Ascending aorta (tissue), 2 donors: Measurements from ENCODE around the gene SLC39A9. TPM values are rescaled to one million over a fixed set of nuclear protein-coding genes. Genes with fewer than 3 reads are reported as not detected.

Experiments used
- DNase-seq, 2 donors: peaks; one replicate each; pipeline ENCODE4 v3.0.0-alpha.2; 2019; ENCODE audit warnings: low spot score in 2 of 2
- H3K27ac ChIP-seq, 2 donors: fragments of 200-600 bp; sonication (generic); one replicate each; pipeline ENCODE4 v1.5.1; 2016 to 2017; ENCODE audit warnings: mild to moderate bottlenecking in 1 of 2
- H3K27me3 ChIP-seq: fragments of 200-600 bp; sonication (generic); one replicate; pipeline ENCODE4 v1.5.1; 2017
- H3K36me3 ChIP-seq, 2 donors: fragments of 200-600 bp; sonication (generic); one replicate each; pipeline ENCODE4 v1.5.1; 2016
- H3K4me1 ChIP-seq, 2 donors: fragments of 200-600 bp; sonication (generic); one replicate each; pipeline ENCODE4 v1.5.1; 2016 to 2017; ENCODE audit warnings: mild to moderate bottlenecking in 1 of 2
- H3K4me3 ChIP-seq, 2 donors: fragments of 200-600 bp; sonication (generic); one replicate each; pipeline ENCODE4 v1.5.1; 2016 to 2017; ENCODE audit warnings: mild to moderate bottlenecking in 1 of 2
- H3K9me3 ChIP-seq, 2 donors: fragments of 200-600 bp; sonication (generic); one replicate each; pipeline ENCODE4 v1.5.1; 2016
- CTCF ChIP-seq, 3 experiments: fragments of 200-600 bp in 2 of 3; fragments of 450-650 bp in 1 of 3; sonication (generic) in 2 of 3; IDR thresholded peaks; one replicate each; pipeline ENCODE4 v1.5.1; 2016 to 2019; ENCODE audit warnings: antibody characterized with exemption in 3 of 3, mild to moderate bottlenecking in 1 of 3, moderate library complexity in 1 of 3
- intact Hi-C: fragments of 100-400 bp; cut with DNase I; formaldehyde crosslinking; loops from one replicate; pipeline ENCODE4 v1.15.1; 2023
- total RNA-seq: library from RNA; depleted of rRNA; stranded (reverse); fragments of >200 nt; gene quantifications from one replicate; pipeline ENCODE4 v1.1.0, GENCODE V29; 2016

Gene SLC39A9
- total RNA-seq, 1 donor from 2014 or later = 26.2 TPM

GRCh38 chr14:69441948-69442347 lies 43.5 kb downstream of the SLC39A9 start:
- no peak for TF ChIP-seq CTCF (IDR thresholded peaks at IDR 0.05)
- H3K27ac ChIP-seq = no peak overlapping the region
- intact Hi-C loops = no loop called here
- H3K27me3 ChIP-seq = no peaks in the 10 kb centered on the region
- DNase-seq = no peak
- no peaks in the 10 kb centered on the region for H3K9me3 ChIP-seq
- peaks cover 0 to 13% of the 10 kb centered on the region in 2 donors for H3K36me3 ChIP-seq
- no peaks in the 10 kb centered on the region for H3K4me1 ChIP-seq
- H3K4me3 ChIP-seq = no peak overlapping the region

GRCh38 chr14:69443296-69443805 lies 44.9 kb downstream of the SLC39A9 start:
- Histone ChIP-seq H3K4me3 (no peak overlapping the region), H3K36me3 (peaks cover 0 to 13% of the 10 kb centered on the region in 2 donors), H3K27me3 (no peaks in the 10 kb centered on the region), H3K27ac (no peak overlapping the region), H3K4me1 (no peaks in the 10 kb centered on the region), H3K9me3 (no peaks in the 10 kb centered on the region)
- no peak for DNase-seq
- intact Hi-C loops = no loop called here
- no peak for TF ChIP-seq CTCF (IDR thresholded peaks at IDR 0.05)

- Histone ChIP-seq H3K9me3 (no peaks in the 10 kb centered on the region), H3K36me3 (peaks cover 0 to 8% of the 10 kb centered on the region in 2 donors), H3K27ac (no peak overlapping the region), H3K4me3 (no peak overlapping the region), H3K4me1 (no peaks in the 10 kb centered on the region), H3K27me3 (no peaks in the 10 kb centered on the region)
- DNase-seq = no peak
- TF ChIP-seq CTCF (IDR thresholded peaks at IDR 0.05) = no peak
- intact Hi-C loops = no loop called here
Observed at GRCh38 chr14:69449216-69449615, 50.7 kb downstream of the SLC39A9 start.

- no peak for DNase-seq
- no peaks in the 10 kb centered on the region for H3K27me3 ChIP-seq
- H3K36me3 ChIP-seq = peaks cover 9 to 18% of the 10 kb centered on the region in 2 donors
- H3K27ac ChIP-seq = no peak overlapping the region
- H3K4me3 ChIP-seq = no peak overlapping the region
- intact Hi-C loops = no loop called here
- no peak for TF ChIP-seq CTCF (IDR thresholded peaks at IDR 0.05)
- H3K9me3 ChIP-seq = no peaks in the 10 kb centered on the region
- no peaks in the 10 kb centered on the region for H3K4me1 ChIP-seq
Observed at GRCh38 chr14:69451941-69452340, 53.4 kb downstream of the SLC39A9 start.

GRCh38 chr14:69458350-69458749 lies 59.9 kb downstream of the SLC39A9 start:
- TF ChIP-seq CTCF (IDR thresholded peaks at IDR 0.05) = no peak
- no peaks in the 10 kb centered on the region for H3K27me3 ChIP-seq
- peaks cover 26 to 49% of the 10 kb centered on the region in 2 donors for H3K36me3 ChIP-seq
- H3K4me3 ChIP-seq = no peak overlapping the region
- intact Hi-C loops = no loop called here
- no peak overlapping the region for H3K27ac ChIP-seq
- H3K9me3 ChIP-seq = no peaks in the 10 kb centered on the region
- H3K4me1 ChIP-seq = no peaks in the 10 kb centered on the region
- no peak for DNase-seq

- peaks cover 26 to 49% of the 10 kb centered on the region in 2 donors for H3K36me3 ChIP-seq
- intact Hi-C loops = no loop called here
- H3K9me3 ChIP-seq = no peaks in the 10 kb centered on the region
- H3K27ac ChIP-seq = no peak overlapping the region
- no peaks in the 10 kb centered on the region for H3K4me1 ChIP-seq
- no peaks in the 10 kb centered on the region for H3K27me3 ChIP-seq
- no peak for TF ChIP-seq CTCF (IDR thresholded peaks at IDR 0.05)
- no peak for DNase-seq
- no peak overlapping the region for H3K4me3 ChIP-seq
Observed at GRCh38 chr14:69459122-69459521, 60.6 kb downstream of the SLC39A9 start.
